Measurements from ENCODE around the gene LAMA3.

LAMA3 gene

GRCh38 chr18:23970161-23971096 lies 281.2 kb downstream of the LAMA3 start:
- DNase-seq (ENCODE audit: low read depth): no peak
- no peak overlapping the region for H3K4me3 ChIP-seq (ENCODE audit: control insufficient read depth, low read depth, low read length)
- TF ChIP-seq CTCF (IDR thresholded peaks at IDR 0.05; ENCODE audit: control insufficient read depth, insufficient read depth, low read depth, low read length, missing control alignments): no peak

GRCh38 chr18:23971097-23971440 lies 281.8 kb downstream of the LAMA3 start:
- H3K4me3 ChIP-seq (ENCODE audit: control insufficient read depth, low read depth, low read length): no peak overlapping the region
- no peak for TF ChIP-seq CTCF (IDR thresholded peaks at IDR 0.05; ENCODE audit: control insufficient read depth, insufficient read depth, low read depth, low read length, missing control alignments)
- DNase-seq (ENCODE audit: low read depth): no peak

GRCh38 chr18:23971666-23972230 lies 282.5 kb downstream of the LAMA3 start:
- TF ChIP-seq CTCF (IDR thresholded peaks at IDR 0.05; ENCODE audit: control insufficient read depth, insufficient read depth, low read depth, low read length, missing control alignments): no peak
- no peak for DNase-seq (ENCODE audit: low read depth)
- H3K4me3 ChIP-seq (ENCODE audit: control insufficient read depth, low read depth, low read length): no peak overlapping the region

GRCh38 chr18:23972453-23972852 lies 283.2 kb downstream of the LAMA3 start:
- no peak for TF ChIP-seq CTCF (IDR thresholded peaks at IDR 0.05; ENCODE audit: control insufficient read depth, insufficient read depth, low read depth, low read length, missing control alignments)

GRCh38 chr18:23977103-23977502 lies 287.9 kb downstream of the LAMA3 start:
- no peak for DNase-seq (ENCODE audit: low read depth)
- no peak overlapping the region for H3K4me3 ChIP-seq (ENCODE audit: control insufficient read depth, low read depth, low read length)
- TF ChIP-seq CTCF (IDR thresholded peaks at IDR 0.05; ENCODE audit: control insufficient read depth, insufficient read depth, low read depth, low read length, missing control alignments): no peak

More at GRCh38 chr18:23972453-23972852, 283.2 kb downstream of the LAMA3 start:
- no peak overlapping the region for H3K4me3 ChIP-seq (ENCODE audit: control insufficient read depth, low read depth, low read length)
- no peak for DNase-seq (ENCODE audit: low read depth)

GRCh38 chr18:23977719-23978483 lies 288.6 kb downstream of the LAMA3 start:
- no peak for DNase-seq (ENCODE audit: low read depth)
- TF ChIP-seq CTCF (IDR thresholded peaks at IDR 0.05; ENCODE audit: control insufficient read depth, insufficient read depth, low read depth, low read length, missing control alignments): no peak

More at GRCh38 chr18:23977719-23978483, 288.6 kb downstream of the LAMA3 start:
- no peak overlapping the region for H3K4me3 ChIP-seq (ENCODE audit: control insufficient read depth, low read depth, low read length)

Data from AG09309 (cell line).